Activated CD8-positive, alpha-beta memory T cell treated with anti-CD3 and anti-CD28 coated beads, Interleukin-2, amount 50 U/mL, for 1 hour (primary cell): ENCODE results near the gene CEP112.

Source experiments
- DNase-seq: peaks from one replicate; pipeline ENCODE4 v3.0.0-alpha.2; 2020; ENCODE audit errors: extremely low read depth

Gene CEP112

GRCh38 chr17:65599650-65600049 is 592.3 kb downstream of the CEP112 start:
- DNase-seq = no peak

- DNase-seq = no peak
Measured at GRCh38 chr17:65598746-65599145, 593.2 kb downstream of the CEP112 start.

GRCh38 chr17:65595071-65595656 is 596.8 kb downstream of the CEP112 start:
- DNase-seq = no peak

- no peak for DNase-seq
Measured at GRCh38 chr17:65593855-65594845, 597.8 kb downstream of the CEP112 start.

GRCh38 chr17:65593092-65593854 is 598.7 kb downstream of the CEP112 start:
- no peak for DNase-seq

- DNase-seq = no peak
Measured at GRCh38 chr17:65592125-65592965, 599.6 kb downstream of the CEP112 start.

GRCh38 chr17:65589321-65589720 is 602.6 kb downstream of the CEP112 start:
- DNase-seq = no peak

- no peak for DNase-seq
Measured at GRCh38 chr17:65588181-65588808, 603.6 kb downstream of the CEP112 start.

GRCh38 chr17:65587534-65588180 is 604.3 kb downstream of the CEP112 start:
- DNase-seq = no peak

GRCh38 chr17:65586899-65587298 is 605.0 kb downstream of the CEP112 start:
- DNase-seq = no peak
